ENCODE data around the gene APOBEC2. TPM values are rescaled to one million over a fixed set of nuclear protein-coding genes. Genes with fewer than 3 reads are reported as not detected.

Gene APOBEC2
- total and polyA plus RNA-seq, 2 of the 13 experiments (the other 11 are each of a cell fraction or from before 2014, with no cell fraction given) = 0.09 TPM; not detected in 1

DNA sequence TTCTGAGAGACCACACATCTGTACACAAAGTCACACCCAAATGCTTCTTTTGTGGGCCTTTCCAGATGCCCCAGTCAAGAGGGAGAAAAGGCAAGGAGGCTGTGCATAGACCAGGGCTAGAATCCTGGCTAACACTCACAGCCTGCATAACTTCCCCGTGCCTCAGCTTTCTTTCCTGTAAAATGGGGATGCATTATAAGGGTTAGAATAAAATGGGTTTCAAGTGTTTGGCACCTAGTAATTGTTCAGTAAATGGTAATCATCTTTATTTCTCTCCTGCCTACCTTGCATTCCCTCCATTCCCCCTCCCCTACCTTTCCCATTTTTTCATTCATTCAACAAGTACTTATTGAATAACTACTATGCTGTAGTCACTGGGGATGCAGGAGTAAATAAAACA is 43.3 kb upstream of the APOBEC2 start:
- intact Hi-C loops (cut with micrococcal nuclease; ENCODE audit: unreplicated experiment) = no loop called here
- Histone ChIP-seq H3K36me3 (replicated peaks in 1 of 2; ENCODE audit: control insufficient read depth in 1 of 2, insufficient read depth in 2 of 2, low read length in 2 of 2) (no peaks in the 10 kb centered on the region), H3K4me1 (ENCODE audit: insufficient read depth, low read length) (peaks cover 49% of the 10 kb centered on the region), H4K20me1 (ENCODE audit: insufficient read depth, low read length) (no peaks in the 10 kb centered on the region), H3K4me3 (replicated peaks in 1 of 3; ENCODE audit: insufficient read depth in 1 of 3, low read depth in 2 of 3, low read length in 3 of 3) (no peak overlapping the region), H3K79me2 (ENCODE audit: insufficient read depth, low read length) (no peaks in the 10 kb centered on the region), H3K27ac (ENCODE audit: extremely low read length, insufficient read depth, low read length) (no peak overlapping the region), H3K27me3 (ENCODE audit: control insufficient read depth in 1 of 2, insufficient read depth in 2 of 2, low read length in 2 of 2) (no peaks in the 10 kb centered on the region; a peak in 1 of 5 replicates), H3K9me3 (ENCODE audit: low read length) (no peaks in the 10 kb centered on the region), H3K4me2 (ENCODE audit: low read depth, low read length) (no peak overlapping the region), H2AFZ (ENCODE audit: low read length) (no peak overlapping the region), H3K9ac (ENCODE audit: insufficient read depth, low read depth, low read length) (no peak overlapping the region)
- in situ Hi-C loops (cut with HindIII; ENCODE audit: extremely low pct_ligation_motif_present, low pct_unique_long_range_greater_than_20kb) = no loop called here
- FAIRE-seq (no peak), DNase-seq (ENCODE audit: low spot score) (no peak), ATAC-seq (no peak)
- WGBS (ENCODE audit: low lambda C conversion rate) = 94% methylated on average over 1 of the region's 1 CpG
- CTCF ChIA-PET (ENCODE audit: low intra/inter-chr PET ratio, low total read pairs) = no interaction called here
- BruUV-seq (replicated peaks) = no TSS peak
- peak; percentile 53 for TF ChIP-seq HNRNPK (IDR thresholded peaks at IDR 0.05; ENCODE audit: low read depth, low read length, poor library complexity, severe bottlenecking)
- no peak for TF ChIP-seq ISX (CRISPR knock-in tag; conservative IDR thresholded peaks at IDR 0.05)
- TF ChIP-seq ZNF629 (CRISPR knock-in tag; conservative IDR thresholded peaks at IDR 0.05) = peak; percentile 74; the same call in 1 of the 2 replicates
- POLR2A ChIA-PET = interaction anchor here (1.7 kb wide), 1 partner anchor 56 kb away, joined by 4 read pairs; no protein-coding TSS in a partner anchor

DNA sequence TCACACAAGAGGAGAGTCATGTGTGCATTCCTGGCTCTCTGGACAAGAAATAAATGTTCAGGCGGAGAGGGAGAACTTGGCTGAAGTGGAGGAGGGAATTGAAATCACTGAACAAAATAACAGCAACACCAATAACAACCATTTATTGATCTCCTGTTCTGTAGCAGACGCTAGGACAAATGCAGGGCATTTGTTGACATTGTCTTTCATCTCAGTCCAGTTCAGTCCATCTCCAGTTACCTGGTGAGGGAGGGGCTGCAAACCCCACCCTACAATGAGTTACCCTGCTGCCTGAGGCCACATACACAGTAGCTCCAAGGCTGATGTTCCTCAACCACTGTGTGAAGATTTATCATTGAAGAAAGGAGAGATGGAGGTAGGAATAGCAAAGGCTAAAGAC is 41.3 kb upstream of the APOBEC2 start:
- H3K27me3 ChIP-seq (ENCODE audit: control insufficient read depth in 1 of 2, insufficient read depth in 2 of 2, low read length in 2 of 2) = no peaks in the 10 kb centered on the region; a peak in 1 of 5 replicates
- TF ChIP-seq, protein P1, sequence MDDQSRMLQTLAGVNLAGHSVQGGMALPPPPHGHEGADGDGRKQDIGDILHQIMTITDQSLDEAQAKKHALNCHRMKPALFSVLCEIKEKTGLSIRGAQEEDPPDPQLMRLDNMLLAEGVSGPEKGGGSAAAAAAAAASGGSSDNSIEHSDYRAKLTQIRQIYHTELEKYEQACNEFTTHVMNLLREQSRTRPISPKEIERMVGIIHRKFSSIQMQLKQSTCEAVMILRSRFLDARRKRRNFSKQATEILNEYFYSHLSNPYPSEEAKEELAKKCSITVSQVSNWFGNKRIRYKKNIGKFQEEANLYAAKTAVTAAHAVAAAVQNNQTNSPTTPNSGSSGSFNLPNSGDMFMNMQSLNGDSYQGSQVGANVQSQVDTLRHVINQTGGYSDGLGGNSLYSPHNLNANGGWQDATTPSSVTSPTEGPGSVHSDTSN (CRISPR knock-in tag; IDR thresholded peaks at IDR 0.05; ENCODE audit: borderline replicate concordance) = no peak
- TF ChIP-seq ZNF678 (CRISPR knock-in tag; IDR thresholded peaks at IDR 0.05) = no peak
- TF ChIP-seq, protein P2, sequence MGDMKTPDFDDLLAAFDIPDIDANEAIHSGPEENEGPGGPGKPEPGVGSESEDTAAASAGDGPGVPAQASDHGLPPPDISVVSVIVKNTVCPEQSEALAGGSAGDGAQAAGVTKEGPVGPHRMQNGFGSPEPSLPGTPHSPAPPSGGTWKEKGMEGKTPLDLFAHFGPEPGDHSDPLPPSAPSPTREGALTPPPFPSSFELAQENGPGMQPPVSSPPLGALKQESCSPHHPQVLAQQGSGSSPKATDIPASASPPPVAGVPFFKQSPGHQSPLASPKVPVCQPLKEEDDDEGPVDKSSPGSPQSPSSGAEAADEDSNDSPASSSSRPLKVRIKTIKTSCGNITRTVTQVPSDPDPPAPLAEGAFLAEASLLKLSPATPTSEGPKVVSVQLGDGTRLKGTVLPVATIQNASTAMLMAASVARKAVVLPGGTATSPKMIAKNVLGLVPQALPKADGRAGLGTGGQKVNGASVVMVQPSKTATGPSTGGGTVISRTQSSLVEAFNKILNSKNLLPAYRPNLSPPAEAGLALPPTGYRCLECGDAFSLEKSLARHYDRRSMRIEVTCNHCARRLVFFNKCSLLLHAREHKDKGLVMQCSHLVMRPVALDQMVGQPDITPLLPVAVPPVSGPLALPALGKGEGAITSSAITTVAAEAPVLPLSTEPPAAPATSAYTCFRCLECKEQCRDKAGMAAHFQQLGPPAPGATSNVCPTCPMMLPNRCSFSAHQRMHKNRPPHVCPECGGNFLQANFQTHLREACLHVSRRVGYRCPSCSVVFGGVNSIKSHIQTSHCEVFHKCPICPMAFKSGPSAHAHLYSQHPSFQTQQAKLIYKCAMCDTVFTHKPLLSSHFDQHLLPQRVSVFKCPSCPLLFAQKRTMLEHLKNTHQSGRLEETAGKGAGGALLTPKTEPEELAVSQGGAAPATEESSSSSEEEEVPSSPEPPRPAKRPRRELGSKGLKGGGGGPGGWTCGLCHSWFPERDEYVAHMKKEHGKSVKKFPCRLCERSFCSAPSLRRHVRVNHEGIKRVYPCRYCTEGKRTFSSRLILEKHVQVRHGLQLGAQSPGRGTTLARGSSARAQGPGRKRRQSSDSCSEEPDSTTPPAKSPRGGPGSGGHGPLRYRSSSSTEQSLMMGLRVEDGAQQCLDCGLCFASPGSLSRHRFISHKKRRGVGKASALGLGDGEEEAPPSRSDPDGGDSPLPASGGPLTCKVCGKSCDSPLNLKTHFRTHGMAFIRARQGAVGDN (CRISPR knock-in tag; IDR thresholded peaks at IDR 0.05) = no peak
- no peak for TF ChIP-seq TP53 (CRISPR knock-in tag; conservative IDR thresholded peaks at IDR 0.05)
- TF ChIP-seq SP4 (CRISPR knock-in tag; IDR thresholded peaks at IDR 0.05) = no peak
- TF ChIP-seq, protein P3, sequence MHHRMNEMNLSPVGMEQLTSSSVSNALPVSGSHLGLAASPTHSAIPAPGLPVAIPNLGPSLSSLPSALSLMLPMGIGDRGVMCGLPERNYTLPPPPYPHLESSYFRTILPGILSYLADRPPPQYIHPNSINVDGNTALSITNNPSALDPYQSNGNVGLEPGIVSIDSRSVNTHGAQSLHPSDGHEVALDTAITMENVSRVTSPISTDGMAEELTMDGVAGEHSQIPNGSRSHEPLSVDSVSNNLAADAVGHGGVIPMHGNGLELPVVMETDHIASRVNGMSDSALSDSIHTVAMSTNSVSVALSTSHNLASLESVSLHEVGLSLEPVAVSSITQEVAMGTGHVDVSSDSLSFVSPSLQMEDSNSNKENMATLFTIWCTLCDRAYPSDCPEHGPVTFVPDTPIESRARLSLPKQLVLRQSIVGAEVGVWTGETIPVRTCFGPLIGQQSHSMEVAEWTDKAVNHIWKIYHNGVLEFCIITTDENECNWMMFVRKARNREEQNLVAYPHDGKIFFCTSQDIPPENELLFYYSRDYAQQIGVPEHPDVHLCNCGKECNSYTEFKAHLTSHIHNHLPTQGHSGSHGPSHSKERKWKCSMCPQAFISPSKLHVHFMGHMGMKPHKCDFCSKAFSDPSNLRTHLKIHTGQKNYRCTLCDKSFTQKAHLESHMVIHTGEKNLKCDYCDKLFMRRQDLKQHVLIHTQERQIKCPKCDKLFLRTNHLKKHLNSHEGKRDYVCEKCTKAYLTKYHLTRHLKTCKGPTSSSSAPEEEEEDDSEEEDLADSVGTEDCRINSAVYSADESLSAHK (CRISPR knock-in tag; IDR thresholded peaks at IDR 0.05; ENCODE audit: borderline replicate concordance) = no peak
- TF ChIP-seq ZNF207 (IDR thresholded peaks at IDR 0.05; ENCODE audit: borderline replicate concordance) = no peak
- peak; percentile 49; the same call in 1 of the 2 replicates for TF ChIP-seq ZNF292 (CRISPR knock-in tag; IDR thresholded peaks at IDR 0.05; ENCODE audit: borderline replicate concordance, low read depth)

More for the DNA sequence above, 41.3 kb upstream of the APOBEC2 start:
- intact Hi-C loops (cut with micrococcal nuclease; ENCODE audit: unreplicated experiment) (no loop called here), in situ Hi-C loops (cut with HindIII; ENCODE audit: extremely low pct_ligation_motif_present, low pct_unique_long_range_greater_than_20kb) (no loop called here)
- FAIRE-seq (no peak), ATAC-seq (peak; percentile 71), DNase-seq (ENCODE audit: low spot score) (no peak)
- H3K36me3 ChIP-seq (replicated peaks in 1 of 2; ENCODE audit: control insufficient read depth in 1 of 2, insufficient read depth in 2 of 2, low read length in 2 of 2) = no peaks in the 10 kb centered on the region
- no peak overlapping the region for H3K4me3 ChIP-seq (replicated peaks in 1 of 3; ENCODE audit: insufficient read depth in 1 of 3, low read depth in 2 of 3, low read length in 3 of 3)
- no peaks in the 10 kb centered on the region for H4K20me1 ChIP-seq (ENCODE audit: insufficient read depth, low read length)
- no peak overlapping the region for H2AFZ ChIP-seq (ENCODE audit: low read length)
- no TSS peak for BruUV-seq (replicated peaks)
- WGBS (ENCODE audit: low lambda C conversion rate) = 29% methylated on average over 2 of the region's 2 CpGs
- H3K79me2 ChIP-seq (ENCODE audit: insufficient read depth, low read length) = no peaks in the 10 kb centered on the region
- CTCF ChIA-PET (ENCODE audit: low intra/inter-chr PET ratio, low total read pairs) = no interaction called here
- POLR2A ChIA-PET = interaction anchor here (0.8 kb wide), 1 partner anchor 54 kb away, joined by 3 read pairs; no protein-coding TSS in a partner anchor
- H3K4me1 ChIP-seq (ENCODE audit: insufficient read depth, low read length) = peaks cover 45% of the 10 kb centered on the region
- no peak overlapping the region for H3K4me2 ChIP-seq (ENCODE audit: low read depth, low read length)
- no peak overlapping the region for H3K27ac ChIP-seq (ENCODE audit: extremely low read length, insufficient read depth, low read length)
- H3K9me3 ChIP-seq (ENCODE audit: low read length) = no peaks in the 10 kb centered on the region
- H3K9ac ChIP-seq (ENCODE audit: insufficient read depth, low read depth, low read length) = no peak overlapping the region
